IMR-90 (cell line): ENCODE measurements around the gene FES. TPM values are rescaled to one million over a fixed set of nuclear protein-coding genes. Genes with fewer than 3 reads are reported as not detected.

Source experiments
- CTCF ChIP-seq: conservative IDR thresholded peaks from 2 replicates; pipeline ENCODE4 v1.5.1; 2012; ENCODE audit warnings: mild to moderate bottlenecking, low read depth, low read length, improper control_type of control experiment
- NFE2L2 ChIP-seq: fragments of 150-350 bp; IDR thresholded peaks from 2 replicates; pipeline ENCODE4 v1.6.1; 2016; ENCODE audit warnings: low read depth, mild to moderate bottlenecking, low read length
- SMC3 ChIP-seq: fragments of 150-350 bp; IDR thresholded peaks from 2 replicates; pipeline ENCODE4 v1.6.1; 2016; ENCODE audit warnings: low read depth, mild to moderate bottlenecking, antibody characterized with exemption, low read length, moderate library complexity
- polyA plus RNA-seq, 3 experiments: library from polyadenylated mRNA; depleted of rRNA; stranded (reverse); fragments of >200 nt; gene quantifications; 2 replicates each; pipeline ENCODE4 v1.2.3, GENCODE V29; 2012; ENCODE audit warnings: low replicate concordance in 1 of 3
- total RNA-seq: library from RNA; depleted of rRNA; stranded (reverse); fragments of >200 nt; gene quantifications from 2 replicates; pipeline ENCODE4 v1.2.3, GENCODE V29; 2012

The FES gene
- total and polyA plus RNA-seq, 2 of the 4 experiments (the other 2 are of a cell fraction), result 10.5 to 11.7 TPM

DNA sequence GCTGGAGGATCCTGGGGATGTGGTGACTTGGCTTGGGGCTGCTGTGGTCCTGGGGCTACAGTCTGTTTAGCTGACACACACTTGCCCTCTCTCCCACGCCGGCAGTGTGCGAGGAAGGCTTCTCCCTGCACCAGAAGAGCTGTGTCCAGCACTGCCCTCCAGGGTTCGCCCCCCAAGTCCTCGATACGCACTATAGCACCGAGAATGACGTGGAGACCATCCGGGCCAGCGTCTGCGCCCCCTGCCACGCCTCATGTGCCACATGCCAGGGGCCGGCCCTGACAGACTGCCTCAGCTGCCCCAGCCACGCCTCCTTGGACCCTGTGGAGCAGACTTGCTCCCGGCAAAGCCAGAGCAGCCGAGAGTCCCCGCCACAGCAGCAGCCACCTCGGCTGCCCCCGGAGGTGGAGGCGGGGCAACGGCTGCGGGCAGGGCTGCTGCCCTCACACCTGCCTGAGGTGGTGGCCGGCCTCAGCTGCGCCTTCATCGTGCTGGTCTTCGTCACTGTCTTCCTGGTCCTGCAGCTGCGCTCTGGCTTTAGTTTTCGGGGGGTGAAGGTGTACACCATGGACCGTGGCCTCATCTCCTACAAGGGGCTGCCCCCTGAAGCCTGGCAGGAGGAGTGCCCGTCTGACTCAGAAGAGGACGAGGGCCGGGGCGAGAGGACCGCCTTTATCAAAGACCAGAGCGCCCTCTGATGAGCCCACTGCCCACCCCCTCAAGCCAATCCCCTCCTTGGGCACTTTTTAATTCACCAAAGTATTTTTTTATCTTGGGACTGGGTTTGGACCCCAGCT lies 2.9 kb upstream of the FES start (continued):
- no peak for TF ChIP-seq CTCF
- no peak for TF ChIP-seq SMC3
- TF ChIP-seq NFE2L2, result no peak
